HG03432 (cell line): ENCODE results near the gene CSNK2A1.
A peak's percentile ranks its signal among the peaks of the same experiment; 100 is the strongest.
"Not testable (repeated sequence)": the region's sequence is repeated elsewhere in the genome, so short reads cannot be mapped to it uniquely, and the experiment has no call there.

Source experiments
- ATAC-seq: cut with Tn5 transposase; IDR thresholded peaks from one replicate; pipeline ENCODE4 v1.9.1; 2021; ENCODE audit warnings: mild to moderate bottlenecking, moderate library complexity; ENCODE audit not compliant: unreplicated experiment

The CSNK2A1 gene

GRCh38 chr20:543369-544152 is at the start of gene CSNK2A1:
CSNK2A1 (minus strand) TSS chr20:543790; CDS start chr20:508551, 35,239 bp downstream.
- peak; percentile 96 for ATAC-seq

GRCh38 chr20:592506-592905 is 48.9 kb upstream of the CSNK2A1 start:
- no peak for ATAC-seq

GRCh38 chr20:591941-592340 is 48.4 kb upstream of the CSNK2A1 start:
- ATAC-seq = no peak

- peak; percentile 80 for ATAC-seq
Measured at GRCh38 chr20:588932-589672, 45.5 kb upstream of the CSNK2A1 start.

- ATAC-seq = no peak
Measured at GRCh38 chr20:588476-588875, 44.9 kb upstream of the CSNK2A1 start.

- ATAC-seq = no peak
Measured at GRCh38 chr20:584971-585301, 41.3 kb upstream of the CSNK2A1 start.

- no peak for ATAC-seq
Measured at GRCh38 chr20:584161-584970, 40.8 kb upstream of the CSNK2A1 start.

GRCh38 chr20:582204-582603 is 38.6 kb upstream of the CSNK2A1 start:
- ATAC-seq = no peak

- ATAC-seq = not testable (repeated sequence)
Measured at GRCh38 chr20:578940-579690, 35.5 kb upstream of the CSNK2A1 start.

- no peak for ATAC-seq
Measured at GRCh38 chr20:577167-577791, 33.7 kb upstream of the CSNK2A1 start.

- ATAC-seq = no peak
Measured at GRCh38 chr20:576156-576555, 32.6 kb upstream of the CSNK2A1 start.

GRCh38 chr20:575230-575629 is 31.6 kb upstream of the CSNK2A1 start:
- ATAC-seq = no peak

- ATAC-seq = no peak
Measured at GRCh38 chr20:574297-574942, 30.8 kb upstream of the CSNK2A1 start.

GRCh38 chr20:573414-574296 is 30.1 kb upstream of the CSNK2A1 start:
- no peak for ATAC-seq

GRCh38 chr20:572727-573126 is 29.1 kb upstream of the CSNK2A1 start:
- no peak for ATAC-seq

- no peak for ATAC-seq
Measured at GRCh38 chr20:571754-572441, 28.3 kb upstream of the CSNK2A1 start.

- ATAC-seq = no peak
Measured at GRCh38 chr20:568673-569415, 25.3 kb upstream of the CSNK2A1 start.
